IPS-20b (cell line): ENCODE data around the gene IRAG1.

Experiments
- H3K27ac ChIP-seq: one replicate; pipeline ENCODE4 v1.5.1; 2013; ENCODE audit warnings: low read length
- H3K27me3 ChIP-seq: 2 replicates; pipeline ENCODE4 v1.6.1; 2013; ENCODE audit warnings: mild to moderate bottlenecking, low read length, inconsistent platforms; ENCODE audit not compliant: insufficient read depth
- H3K36me3 ChIP-seq: 2 replicates; pipeline ENCODE4 v1.6.1; 2013; ENCODE audit warnings: low read depth, mild to moderate bottlenecking, inconsistent platforms, low read length, moderate library complexity; ENCODE audit not compliant: insufficient read depth
- H3K4me1 ChIP-seq: 2 replicates; pipeline ENCODE4 v1.6.1; 2013; ENCODE audit warnings: mild to moderate bottlenecking, control low read depth, inconsistent platforms, low read length, moderate library complexity; ENCODE audit not compliant: insufficient read depth
- H3K4me3 ChIP-seq: 2 replicates; pipeline ENCODE4 v1.5.1; 2013; ENCODE audit warnings: mild to moderate bottlenecking, low read length, inconsistent platforms
- H3K9ac ChIP-seq: 2 replicates; pipeline ENCODE4 v1.6.1; 2013; ENCODE audit warnings: low read depth, mild to moderate bottlenecking, inconsistent platforms, low read length, moderate library complexity
- H3K9me3 ChIP-seq: 2 replicates; pipeline ENCODE4 v1.6.1; 2013; ENCODE audit warnings: mild to moderate bottlenecking, low read depth, low read length, inconsistent platforms; ENCODE audit not compliant: insufficient read depth

The IRAG1 gene

GRCh38 chr11:10678101-10678500 is 15.5 kb downstream of the IRAG1 start:
- Histone ChIP-seq H3K4me1 (no peaks in the 10 kb centered on the region), H3K27ac (no peak overlapping the region), H3K36me3 (no peaks in the 10 kb centered on the region), H3K9ac (no peak overlapping the region), H3K9me3 (no peaks in the 10 kb centered on the region), H3K27me3 (no peaks in the 10 kb centered on the region), H3K4me3 (no peak overlapping the region)

GRCh38 chr11:10676919-10677318 is 16.6 kb downstream of the IRAG1 start:
- Histone ChIP-seq H3K27me3 (no peaks in the 10 kb centered on the region), H3K4me1 (no peaks in the 10 kb centered on the region), H3K9ac (no peak overlapping the region), H3K36me3 (no peaks in the 10 kb centered on the region), H3K4me3 (no peak overlapping the region), H3K27ac (no peak overlapping the region), H3K9me3 (no peaks in the 10 kb centered on the region)

DNA sequence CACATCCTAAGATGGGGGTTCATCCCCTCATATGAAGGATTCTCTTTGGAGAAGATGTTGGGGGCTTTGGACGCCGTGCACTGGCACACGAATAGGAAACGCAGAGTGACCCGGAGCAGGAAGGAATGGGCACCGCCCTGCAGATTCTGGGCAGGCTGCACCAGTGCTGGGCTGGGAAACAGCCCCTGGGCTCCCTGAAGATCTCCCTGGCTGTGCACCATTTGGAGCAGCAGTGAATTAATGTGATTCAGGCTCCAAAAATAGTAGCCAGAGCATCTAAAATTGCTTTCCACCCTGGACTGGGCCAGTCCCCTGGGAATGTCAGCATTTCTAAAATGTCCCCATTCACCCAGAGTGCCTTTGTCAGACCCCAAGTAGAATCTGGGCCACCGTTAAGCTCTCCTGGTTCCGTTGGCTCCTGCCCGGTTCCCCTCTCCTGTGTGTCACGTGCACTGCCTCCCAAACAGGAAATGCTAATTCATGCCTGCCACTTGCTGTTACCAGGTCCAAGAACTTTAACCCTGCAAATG is 18.6 kb downstream of the IRAG1 start:
- no peak overlapping the region for H3K4me3 ChIP-seq
- no peak overlapping the region for H3K27ac ChIP-seq
- no peaks in the 10 kb centered on the region for H3K9me3 ChIP-seq
- H3K4me1 ChIP-seq: no peaks in the 10 kb centered on the region
- no peak overlapping the region for H3K9ac ChIP-seq
- no peaks in the 10 kb centered on the region for H3K36me3 ChIP-seq
- no peaks in the 10 kb centered on the region for H3K27me3 ChIP-seq

DNA sequence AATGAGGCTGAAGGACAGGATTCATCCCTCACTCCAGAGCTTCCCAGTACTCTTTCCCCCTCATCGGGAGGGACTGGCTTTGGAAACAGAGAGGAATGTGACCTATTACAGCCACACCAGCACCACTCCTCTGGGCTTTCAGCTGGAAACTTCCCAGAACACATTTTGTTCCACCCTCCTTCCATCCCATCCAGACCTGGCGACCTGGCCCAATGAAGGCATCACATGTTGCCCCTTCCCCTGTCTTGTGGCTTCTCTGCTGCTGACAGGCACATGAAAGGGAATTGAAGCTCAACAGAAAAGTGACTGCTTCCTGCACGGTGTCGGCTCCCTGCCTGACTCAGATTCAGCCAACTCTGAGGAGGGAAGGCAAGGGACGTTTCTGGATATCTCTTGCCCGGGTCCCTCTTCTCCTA is 19.1 kb downstream of the IRAG1 start:
- H3K4me1 ChIP-seq: no peaks in the 10 kb centered on the region
- H3K27me3 ChIP-seq: no peaks in the 10 kb centered on the region
- no peaks in the 10 kb centered on the region for H3K36me3 ChIP-seq
- H3K27ac ChIP-seq: no peak overlapping the region
- H3K4me3 ChIP-seq: no peak overlapping the region
- H3K9me3 ChIP-seq: no peaks in the 10 kb centered on the region
- no peak overlapping the region for H3K9ac ChIP-seq

- no peaks in the 10 kb centered on the region for H3K4me1 ChIP-seq
These were observed 20.0 kb downstream of the IRAG1 start for GRCh38 chr11:10673501-10674062.

GRCh38 chr11:10670099-10670498 is 23.5 kb downstream of the IRAG1 start:
- Histone ChIP-seq H3K9me3 (no peaks in the 10 kb centered on the region), H3K27ac (no peak overlapping the region), H3K36me3 (no peaks in the 10 kb centered on the region), H3K4me1 (no peaks in the 10 kb centered on the region), H3K27me3 (no peaks in the 10 kb centered on the region), H3K4me3 (no peak overlapping the region), H3K9ac (no peak overlapping the region)

More at GRCh38 chr11:10673501-10674062, 20.0 kb downstream of the IRAG1 start:
- Histone ChIP-seq H3K9ac (no peak overlapping the region), H3K4me3 (no peak overlapping the region), H3K36me3 (no peaks in the 10 kb centered on the region), H3K27me3 (no peaks in the 10 kb centered on the region), H3K27ac (no peak overlapping the region), H3K9me3 (no peaks in the 10 kb centered on the region)

DNA sequence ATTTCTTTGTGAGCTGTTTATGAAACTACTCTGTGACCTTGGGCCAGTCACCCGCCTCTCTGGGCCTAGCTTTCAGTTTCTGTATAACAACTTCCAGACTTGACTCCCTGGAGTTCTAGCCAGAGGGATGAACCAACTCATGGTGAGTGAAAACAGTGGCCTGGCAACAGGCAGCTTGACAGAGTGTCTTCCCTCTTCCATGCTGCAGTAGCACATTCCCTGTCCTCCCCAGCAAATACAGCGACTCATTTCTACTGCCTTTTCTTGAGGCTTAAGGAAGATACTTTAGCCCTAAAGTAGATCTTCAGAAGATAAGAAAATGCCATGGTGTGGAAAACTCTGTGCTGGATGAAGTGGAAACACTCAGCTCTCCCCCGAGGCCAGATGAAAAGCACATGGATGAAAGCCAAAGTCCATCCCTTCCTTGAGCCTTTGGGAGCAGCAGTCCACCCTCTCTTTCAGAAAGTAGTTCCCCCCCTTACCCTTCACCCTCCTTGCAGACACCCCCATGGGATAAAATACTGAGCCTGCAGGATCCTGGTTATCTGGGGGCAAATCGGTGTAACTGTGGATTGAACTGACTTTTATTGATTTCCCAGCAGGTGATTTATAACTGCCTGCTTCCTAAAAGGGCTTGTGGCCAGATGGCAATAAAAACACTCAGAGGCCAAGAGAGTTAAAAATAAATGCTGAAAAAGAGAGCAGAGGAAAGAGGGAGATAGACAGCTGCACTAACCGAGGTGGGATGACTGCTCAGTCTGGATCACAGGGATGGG is 24.1 kb downstream of the IRAG1 start:
- Histone ChIP-seq H3K36me3 (no peaks in the 10 kb centered on the region), H3K4me3 (no peak overlapping the region), H3K27ac (no peak overlapping the region), H3K27me3 (no peaks in the 10 kb centered on the region), H3K4me1 (no peaks in the 10 kb centered on the region), H3K9ac (no peak overlapping the region), H3K9me3 (no peaks in the 10 kb centered on the region)

DNA sequence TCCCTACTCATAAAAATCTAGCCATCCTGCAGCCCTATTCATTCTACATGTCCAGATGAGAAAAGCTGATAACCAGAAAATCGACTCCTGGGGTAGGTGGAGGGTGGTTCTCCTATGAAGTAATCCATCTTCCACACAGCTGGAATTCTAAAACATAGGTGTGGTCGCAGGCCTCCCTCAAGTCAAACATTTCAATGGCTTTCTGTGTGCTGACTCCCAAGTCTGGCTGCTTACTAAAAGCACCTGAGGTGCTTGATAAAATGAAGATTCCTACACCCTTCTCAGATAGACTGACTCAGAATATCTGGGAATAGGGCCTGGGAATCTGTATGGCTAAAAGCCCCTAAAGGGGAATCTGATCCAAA is 26.1 kb downstream of the IRAG1 start:
- Histone ChIP-seq H3K4me1 (no peaks in the 10 kb centered on the region), H3K9me3 (no peaks in the 10 kb centered on the region), H3K27me3 (no peaks in the 10 kb centered on the region), H3K36me3 (no peaks in the 10 kb centered on the region), H3K9ac (no peak overlapping the region), H3K4me3 (no peak overlapping the region), H3K27ac (no peak overlapping the region)

DNA sequence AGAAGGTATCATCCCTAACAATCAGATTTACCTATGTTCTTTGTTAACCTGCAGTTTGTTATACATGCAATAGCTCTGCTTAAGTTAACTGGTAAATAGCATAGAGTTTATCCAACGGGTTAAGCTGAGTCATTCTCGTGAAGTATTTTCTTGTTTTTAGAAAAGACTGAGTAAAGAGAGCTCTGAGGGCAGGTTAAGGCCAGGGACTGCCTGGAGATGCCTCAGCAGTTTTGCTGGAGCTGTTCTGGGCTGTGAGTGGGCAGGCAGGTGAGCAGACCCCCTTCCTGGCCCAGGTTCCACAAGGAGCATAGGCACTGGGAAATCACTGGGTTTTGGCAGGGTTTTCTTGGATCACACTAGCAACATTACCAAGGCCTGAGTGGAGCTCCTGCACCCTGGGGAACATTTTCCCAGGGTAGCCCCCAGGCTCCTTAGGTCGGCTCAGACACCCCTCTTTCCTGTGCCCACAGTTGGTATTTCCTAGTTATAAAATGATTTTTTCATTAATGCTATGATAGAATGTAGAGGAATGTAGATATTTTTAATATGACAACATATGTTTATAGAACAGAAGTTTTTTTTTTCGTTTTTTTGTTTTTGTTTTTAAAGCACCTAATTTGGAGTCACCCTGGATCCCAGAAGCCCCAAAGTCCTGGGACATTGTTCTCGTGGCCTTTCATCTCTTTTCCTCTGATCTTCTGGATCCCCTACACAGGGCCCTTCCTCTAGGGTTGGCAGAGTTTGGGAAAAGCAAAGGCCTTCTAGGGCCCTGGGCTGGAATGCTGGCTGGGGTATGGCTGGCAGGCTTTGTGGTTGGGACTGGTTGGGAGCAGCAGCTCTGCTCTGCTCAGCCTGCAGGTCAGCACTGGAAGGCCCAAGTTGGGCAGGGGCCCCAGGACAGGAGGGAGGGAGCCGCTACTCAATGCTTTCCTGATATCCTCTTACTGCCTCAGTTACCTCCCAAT is 26.7 kb downstream of the IRAG1 start:
- no peaks in the 10 kb centered on the region for H3K9me3 ChIP-seq
- H3K27ac ChIP-seq: no peak overlapping the region
- no peaks in the 10 kb centered on the region for H3K36me3 ChIP-seq
- no peak overlapping the region for H3K4me3 ChIP-seq
- H3K27me3 ChIP-seq: no peaks in the 10 kb centered on the region
- H3K4me1 ChIP-seq: no peaks in the 10 kb centered on the region
- no peak overlapping the region for H3K9ac ChIP-seq

DNA sequence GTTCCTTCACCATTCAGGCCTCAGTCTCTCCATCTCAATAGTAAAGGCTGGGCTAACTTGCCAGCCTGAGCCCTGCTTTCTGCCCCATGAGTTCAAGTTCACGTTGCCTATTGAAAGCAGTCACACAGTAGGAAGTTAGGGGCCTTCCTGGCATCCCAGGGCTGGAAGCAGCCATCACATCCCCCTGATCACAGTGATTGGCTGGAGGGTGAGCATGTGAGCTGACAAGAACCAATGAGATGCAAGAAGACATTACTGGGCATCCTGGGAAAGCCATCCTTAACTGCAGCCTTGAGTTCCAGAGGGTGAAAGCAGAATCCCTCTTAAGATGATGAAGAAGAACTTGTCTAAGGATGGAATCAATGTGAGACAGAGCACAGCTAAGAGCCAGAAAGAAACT is 29.1 kb downstream of the IRAG1 start:
- no peak overlapping the region for H3K27ac ChIP-seq
- no peaks in the 10 kb centered on the region for H3K9me3 ChIP-seq
- H3K9ac ChIP-seq: no peak overlapping the region
- H3K4me3 ChIP-seq: no peak overlapping the region
- no peaks in the 10 kb centered on the region for H3K4me1 ChIP-seq
- no peaks in the 10 kb centered on the region for H3K27me3 ChIP-seq
- H3K36me3 ChIP-seq: no peaks in the 10 kb centered on the region

DNA sequence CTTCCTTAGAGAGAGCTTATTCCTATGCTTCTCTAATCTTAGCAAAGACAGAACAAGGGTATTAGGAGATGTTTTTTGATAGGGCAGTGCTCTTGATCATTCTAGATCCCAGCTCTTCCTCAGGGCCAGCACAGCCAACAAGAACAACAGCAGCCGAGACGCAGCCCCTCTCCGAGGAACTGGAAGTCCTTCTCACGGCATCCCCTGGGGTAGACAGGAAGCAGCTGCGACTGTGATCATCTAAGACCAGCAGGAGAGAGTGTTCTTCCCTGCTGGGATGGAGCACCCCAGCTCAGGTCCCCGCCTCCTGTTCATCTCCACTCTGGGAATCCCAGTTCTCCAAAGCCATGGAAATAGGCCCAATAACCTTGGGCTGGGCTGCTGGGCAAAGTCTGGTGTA is 29.6 kb downstream of the IRAG1 start:
- H3K27ac ChIP-seq: no peak overlapping the region
- no peak overlapping the region for H3K9ac ChIP-seq
- H3K4me1 ChIP-seq: no peaks in the 10 kb centered on the region
- no peaks in the 10 kb centered on the region for H3K27me3 ChIP-seq
- H3K9me3 ChIP-seq: no peaks in the 10 kb centered on the region
- no peaks in the 10 kb centered on the region for H3K36me3 ChIP-seq
- no peak overlapping the region for H3K4me3 ChIP-seq
